HCT116 (cell line): Measurements from ENCODE around the gene TERT. TPM values are rescaled to one million over a fixed set of nuclear protein-coding genes. Genes with fewer than 3 reads are reported as not detected.

ENCODE experiments used
- ATAC-seq: fragments of 200-7000 bp; cut with Tn5 transposase; 2 replicates; pipeline ENCODE4 v1.9.1; 2020; ENCODE audit warnings: mild to moderate bottlenecking, moderate library complexity
- BruUV-seq: library from RNA; stranded (reverse); fragments of 400-500 nt; replicated peaks from 2 replicates; lab custom pipeline; 2021; lab: Mats Ljungman, UMichigan
- CTCF ChIA-PET: fragments of 300-600 bp; sonication (Branson Sonifier 250); formaldehyde crosslinking; loops from one replicate; lab custom pipeline; 2021; ENCODE audit warnings: antibody characterized with exemption; lab: Charles Lee
- POLR2A ChIA-PET: fragments of 300-600, 350-600 bp; sonication (Branson Sonifier 250); formaldehyde crosslinking; loops from one replicate; lab custom pipeline; 2021; ENCODE audit warnings: antibody characterized with exemption; lab: Charles Lee
- RAD21 ChIA-PET, 2 experiments: fragments of 300-600 bp; sonication (Branson Sonifier 250); formaldehyde crosslinking; loops; one replicate each; lab custom pipeline; 2023; ENCODE audit warnings: low total read pairs in 2 of 2; ENCODE audit not compliant: uncharacterized antibody in 2 of 2, unreplicated experiment in 2 of 2, low non-redundant PET in 1 of 2; lab: Charles Lee
- DNase-seq: peaks from one replicate; pipeline ENCODE4 v3.0.0-alpha.2; 2010; ENCODE audit warnings: low read depth, low spot score
- H2AFZ ChIP-seq: fragments of 200-600 bp; shearing (Covaris generic), sonication (generic); 2 replicates; pipeline ENCODE4 v1.6.1; 2017; ENCODE audit warnings: low read depth, mixed run types, mixed read lengths, antibody characterized with exemption, low read length; ENCODE audit not compliant: poor library complexity, severe bottlenecking
- H3K27ac ChIP-seq: 2 replicates; pipeline ENCODE4 v1.5.1; 2012; ENCODE audit warnings: low read depth, low read length
- H3K27me3 ChIP-seq: fragments of 200-600 bp; sonication (generic); 2 replicates; pipeline ENCODE4 v1.6.1; 2016; ENCODE audit warnings: mixed run types, low read length, mixed read lengths; ENCODE audit not compliant: insufficient read depth
- H3K36me3 ChIP-seq, 2 experiments: fragments of 200-500 bp in 1 of 2; fragments of 200-600 bp in 1 of 2; sonication (Bioruptor generic) in 1 of 2; sonication (generic) in 1 of 2; 2 replicates each; pipeline versions ENCODE4 v1.5.1 to v1.6.1; 2014 to 2016; ENCODE audit warnings: low read length in 2 of 2, inconsistent platforms in 1 of 2, mixed read lengths in 1 of 2, mixed run types in 1 of 2; ENCODE audit not compliant: insufficient read depth in 2 of 2, control insufficient read depth in 1 of 2
- H3K4me1 ChIP-seq, 2 experiments: fragments of 200-600 bp in 1 of 2; sonication (generic) in 1 of 2; 2 replicates each; pipeline versions ENCODE4 v1.5.1 to v1.6.1; 2012 to 2017; ENCODE audit warnings: low read length in 2 of 2, inconsistent platforms in 1 of 2, mild to moderate bottlenecking in 1 of 2, mixed read lengths in 1 of 2, mixed run types in 1 of 2, moderate library complexity in 1 of 2; ENCODE audit not compliant: insufficient read depth in 2 of 2, control insufficient read depth in 1 of 2
- H3K4me2 ChIP-seq: fragments of 200-600 bp; sonication (generic); 2 replicates; pipeline ENCODE4 v1.6.1; 2017; ENCODE audit warnings: mixed run types, low read length, mixed read lengths
- H3K4me3 ChIP-seq, 2 experiments: fragments of 200-600 bp in 1 of 2; sonication (generic) in 1 of 2; replicated peaks in 1 of 2; 2 replicates each; pipeline ENCODE4 v1.5.1; 2011 to 2016; ENCODE audit warnings: low read length in 2 of 2, control low read depth in 1 of 2, low read depth in 1 of 2, mild to moderate bottlenecking in 1 of 2, mixed read lengths in 1 of 2, mixed run types in 1 of 2
- H3K79me2 ChIP-seq: fragments of 200-600 bp; sonication (generic); 2 replicates; pipeline ENCODE4 v1.6.1; 2017; ENCODE audit warnings: mild to moderate bottlenecking, mixed run types, low read length, moderate library complexity, mixed read lengths; ENCODE audit not compliant: insufficient read depth
- H3K9ac ChIP-seq: fragments of 200-600 bp; sonication (generic); 2 replicates; pipeline ENCODE4 v1.6.1; 2016; ENCODE audit warnings: low read length, mixed read lengths
- H3K9me2 ChIP-seq: fragments of 200-600 bp; sonication (generic), shearing (Covaris generic); 2 replicates; pipeline ENCODE4 v1.6.1; 2017; ENCODE audit warnings: mixed run types, mild to moderate bottlenecking, moderate library complexity; ENCODE audit not compliant: insufficient read depth
- H3K9me3 ChIP-seq, 2 experiments: fragments of 200-500 bp in 1 of 2; fragments of 200-600 bp in 1 of 2; sonication (Bioruptor generic) in 1 of 2; sonication (generic) in 1 of 2; 2 replicates each; pipeline ENCODE4 v1.6.1; 2014 to 2017; ENCODE audit warnings: low read length in 2 of 2, mixed read lengths in 2 of 2, inconsistent platforms in 1 of 2, low read depth in 1 of 2, mild to moderate bottlenecking in 1 of 2, mixed run types in 1 of 2, moderate library complexity in 1 of 2; ENCODE audit not compliant: control insufficient read depth in 1 of 2, insufficient read depth in 1 of 2
- H4K20me1 ChIP-seq: fragments of 200-600 bp; sonication (generic), shearing (Covaris generic); 2 replicates; pipeline ENCODE4 v1.6.1; 2017; ENCODE audit warnings: mixed run types, mild to moderate bottlenecking, moderate library complexity; ENCODE audit not compliant: insufficient read depth
- ATF3 ChIP-seq: IDR thresholded peaks from 2 replicates; pipeline ENCODE4 v1.6.1; 2012
- CBX3 ChIP-seq: IDR thresholded peaks from 2 replicates; pipeline ENCODE4 v1.6.1; 2012; ENCODE audit warnings: low read depth
- EGR1 ChIP-seq: IDR thresholded peaks from 2 replicates; pipeline ENCODE4 v1.6.1; 2012; ENCODE audit warnings: low read depth
- ELF1 ChIP-seq: IDR thresholded peaks from 2 replicates; pipeline ENCODE4 v1.6.1; 2012; ENCODE audit warnings: low read depth, borderline replicate concordance
- EZH2 ChIP-seq: fragments of 200-600 bp; sonication (generic); IDR thresholded peaks from 2 replicates; pipeline ENCODE4 v1.6.1; 2017; ENCODE audit warnings: antibody characterized with exemption, mixed run types
- EZH2phosphoT487 ChIP-seq: fragments of 200-600 bp; IDR thresholded peaks from 2 replicates; pipeline ENCODE4 v1.6.1; 2018; ENCODE audit warnings: antibody characterized with exemption, borderline replicate concordance
- FOSL1 ChIP-seq: IDR thresholded peaks from 2 replicates; pipeline ENCODE4 v1.6.1; 2012; ENCODE audit warnings: low read depth
- JUND ChIP-seq: IDR thresholded peaks from 2 replicates; pipeline ENCODE4 v1.6.1; 2012
- POLR2AphosphoS5 ChIP-seq: IDR thresholded peaks from 2 replicates; pipeline ENCODE4 v1.6.1; 2011; ENCODE audit warnings: mild to moderate bottlenecking, low read depth, low read length, moderate library complexity
- RAD21 ChIP-seq: IDR thresholded peaks from 2 replicates; pipeline ENCODE4 v1.6.1; 2012; ENCODE audit warnings: low read depth, mild to moderate bottlenecking
- SP1 ChIP-seq: IDR thresholded peaks from 2 replicates; pipeline ENCODE4 v1.6.1; 2012; ENCODE audit warnings: low read depth
- TCF7L2 ChIP-seq: IDR thresholded peaks from 2 replicates; pipeline ENCODE4 v1.7.0; 2011; ENCODE audit warnings: borderline replicate concordance, inconsistent platforms; ENCODE audit not compliant: insufficient read depth, insufficient read length; ENCODE audit errors: extremely low read depth
- ZFX ChIP-seq: fragments of 450-650 bp; IDR thresholded peaks from 2 replicates; pipeline ENCODE4 v1.6.1; 2017
- ZNF274 ChIP-seq: fragments of 200-500 bp; sonication (Bioruptor generic); IDR thresholded peaks from 2 replicates; pipeline ENCODE4 v1.6.1; 2014; ENCODE audit warnings: mild to moderate bottlenecking, low read depth, low read length, inconsistent platforms
- intact Hi-C: fragments of 100-400 bp; cut with micrococcal nuclease; formaldehyde crosslinking; loops from 2 replicates; pipeline ENCODE4 v1.10.0; 2022
- total RNA-seq: library from RNA; stranded (reverse); gene quantifications from one replicate; pipeline ENCODE4 v1.2.1, GENCODE V29; 2021; ENCODE audit not compliant: unreplicated experiment
- TF ChIP-seq, protein P1 (sequence below): IDR thresholded peaks from 2 replicates; pipeline ENCODE4 v1.6.1; 2011; ENCODE audit warnings: mild to moderate bottlenecking, low read length, moderate library complexity; ENCODE audit not compliant: insufficient replicate concordance; ENCODE audit errors: extremely low read depth
- TF ChIP-seq, protein P2 (sequence below): IDR thresholded peaks from 2 replicates; pipeline ENCODE4 v1.6.1; 2012
- TF ChIP-seq, protein P3 (sequence below), 3 experiments: fragments of 200-600 bp in 1 of 3; sonication (generic) in 1 of 3; IDR thresholded peaks in 2 of 3; conservative IDR thresholded peaks in 1 of 3; 2 replicates each; pipeline ENCODE4 v1.5.1; 2012 to 2017; ENCODE audit warnings: low read depth in 2 of 3, low read length in 2 of 3, antibody characterized with exemption in 1 of 3, borderline replicate concordance in 1 of 3, control low read depth in 1 of 3, mild to moderate bottlenecking in 1 of 3, mixed read lengths in 1 of 3, mixed run types in 1 of 3, moderate library complexity in 1 of 3; ENCODE audit not compliant: insufficient read depth in 1 of 3

Gene TERT
- total RNA-seq, 1 experiment from 2014 or later: 6.9 TPM

DNA sequence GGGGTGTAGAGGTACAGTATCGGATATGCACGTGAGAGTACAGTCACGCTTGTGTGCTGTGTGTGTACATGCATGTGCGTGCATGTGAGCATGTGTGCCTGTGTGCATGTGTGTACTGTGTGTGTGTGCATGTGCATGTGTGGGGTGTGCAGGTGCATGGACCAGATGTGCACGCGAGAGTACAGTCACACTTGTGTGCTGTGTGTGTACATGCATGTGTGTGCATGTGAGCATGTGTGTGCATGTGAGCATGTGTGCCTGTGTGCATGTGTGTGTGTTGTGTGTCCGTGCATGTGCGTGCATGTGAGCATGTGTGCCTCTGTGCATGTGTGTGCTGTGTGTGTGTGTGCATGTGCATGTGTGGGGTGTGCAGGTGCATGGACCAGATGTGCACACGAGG is 83.2 kb downstream of the TERT start:
- no peak overlapping the region for H3K27ac ChIP-seq
- H3K4me3 ChIP-seq: no peak overlapping the region
- ChIA-PET POLR2A (no interaction called here), CTCF (no interaction called here), RAD21 (no interaction called here)
- no peaks in the 10 kb centered on the region for H4K20me1 ChIP-seq
- H3K4me1 ChIP-seq: no peaks in the 10 kb centered on the region
- no peak overlapping the region for H3K4me2 ChIP-seq
- H3K79me2 ChIP-seq: no peaks in the 10 kb centered on the region
- no peak for TF ChIP-seq RAD21
- TF ChIP-seq TCF7L2: no peak
- no peak for TF ChIP-seq ZNF274
- no peak for TF ChIP-seq FOSL1
- no peak for TF ChIP-seq EGR1
- no peak overlapping the region for H3K9ac ChIP-seq
- no peaks in the 10 kb centered on the region for H3K9me2 ChIP-seq
- ATAC-seq (no peak), DNase-seq (no peak)
- H3K36me3 ChIP-seq: no peaks in the 10 kb centered on the region
- no TSS peak for BruUV-seq
- H3K9me3 ChIP-seq: no peaks in the 10 kb centered on the region; a peak in 1 of 4 replicates
- no peaks in the 10 kb centered on the region for H3K27me3 ChIP-seq
- intact Hi-C loops: no loop called here
- H2AFZ ChIP-seq: no peak overlapping the region

DNA sequence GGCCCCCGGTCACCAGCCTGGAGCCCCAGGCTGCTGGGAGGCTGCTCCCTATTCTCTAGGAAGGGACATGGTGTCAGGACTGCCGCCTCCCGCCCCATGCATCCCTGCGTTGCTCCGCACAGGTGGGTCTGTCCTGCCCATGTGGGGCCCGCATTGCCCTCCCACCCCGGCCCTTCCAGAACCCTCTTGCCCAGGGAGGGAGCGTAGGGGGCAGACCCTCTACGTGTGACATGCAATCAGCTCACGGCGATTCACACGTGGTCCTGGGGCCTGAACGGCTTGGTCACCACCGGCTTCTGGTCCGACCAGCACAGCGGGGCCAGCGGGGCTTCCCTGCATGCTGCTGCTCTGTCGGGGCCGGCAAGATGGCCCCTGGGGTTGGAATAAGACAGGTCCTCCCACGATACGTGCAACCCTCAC is 84.0 kb downstream of the TERT start:
- Histone ChIP-seq H3K4me3 (no peak overlapping the region), H3K79me2 (no peaks in the 10 kb centered on the region), H3K4me2 (no peak overlapping the region), H4K20me1 (no peaks in the 10 kb centered on the region), H3K4me1 (no peaks in the 10 kb centered on the region), H3K9ac (no peak overlapping the region), H3K9me2 (no peaks in the 10 kb centered on the region), H3K27me3 (no peaks in the 10 kb centered on the region), H3K27ac (no peak overlapping the region), H2AFZ (no peak overlapping the region), H3K9me3 (no peaks in the 10 kb centered on the region; a peak in 1 of 4 replicates), H3K36me3 (no peaks in the 10 kb centered on the region)
- POLR2A ChIA-PET: no interaction called here
- BruUV-seq: no TSS peak
- no peak for DNase-seq
- intact Hi-C loops: no loop called here
- ATAC-seq: no peak
- CTCF ChIA-PET: no interaction called here
- RAD21 ChIA-PET: no interaction called here
- no peak for TF ChIP-seq ZNF274
- TF ChIP-seq CBX3: no peak
- no peak for TF ChIP-seq EZH2phosphoT487
- no peak for TF ChIP-seq ATF3
- TF ChIP-seq, protein P1, sequence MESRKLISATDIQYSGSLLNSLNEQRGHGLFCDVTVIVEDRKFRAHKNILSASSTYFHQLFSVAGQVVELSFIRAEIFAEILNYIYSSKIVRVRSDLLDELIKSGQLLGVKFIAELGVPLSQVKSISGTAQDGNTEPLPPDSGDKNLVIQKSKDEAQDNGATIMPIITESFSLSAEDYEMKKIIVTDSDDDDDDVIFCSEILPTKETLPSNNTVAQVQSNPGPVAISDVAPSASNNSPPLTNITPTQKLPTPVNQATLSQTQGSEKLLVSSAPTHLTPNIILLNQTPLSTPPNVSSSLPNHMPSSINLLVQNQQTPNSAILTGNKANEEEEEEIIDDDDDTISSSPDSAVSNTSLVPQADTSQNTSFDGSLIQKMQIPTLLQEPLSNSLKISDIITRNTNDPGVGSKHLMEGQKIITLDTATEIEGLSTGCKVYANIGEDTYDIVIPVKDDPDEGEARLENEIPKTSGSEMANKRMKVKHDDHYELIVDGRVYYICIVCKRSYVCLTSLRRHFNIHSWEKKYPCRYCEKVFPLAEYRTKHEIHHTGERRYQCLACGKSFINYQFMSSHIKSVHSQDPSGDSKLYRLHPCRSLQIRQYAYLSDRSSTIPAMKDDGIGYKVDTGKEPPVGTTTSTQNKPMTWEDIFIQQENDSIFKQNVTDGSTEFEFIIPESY: no peak
- TF ChIP-seq JUND: no peak
- no peak for TF ChIP-seq POLR2AphosphoS5
- no peak for TF ChIP-seq EZH2
- TF ChIP-seq, protein P2, sequence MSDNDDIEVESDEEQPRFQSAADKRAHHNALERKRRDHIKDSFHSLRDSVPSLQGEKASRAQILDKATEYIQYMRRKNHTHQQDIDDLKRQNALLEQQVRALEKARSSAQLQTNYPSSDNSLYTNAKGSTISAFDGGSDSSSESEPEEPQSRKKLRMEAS: no peak
- no peak for TF ChIP-seq ELF1
- no peak for TF ChIP-seq FOSL1
- TF ChIP-seq SP1: no peak
- TF ChIP-seq, protein P3, sequence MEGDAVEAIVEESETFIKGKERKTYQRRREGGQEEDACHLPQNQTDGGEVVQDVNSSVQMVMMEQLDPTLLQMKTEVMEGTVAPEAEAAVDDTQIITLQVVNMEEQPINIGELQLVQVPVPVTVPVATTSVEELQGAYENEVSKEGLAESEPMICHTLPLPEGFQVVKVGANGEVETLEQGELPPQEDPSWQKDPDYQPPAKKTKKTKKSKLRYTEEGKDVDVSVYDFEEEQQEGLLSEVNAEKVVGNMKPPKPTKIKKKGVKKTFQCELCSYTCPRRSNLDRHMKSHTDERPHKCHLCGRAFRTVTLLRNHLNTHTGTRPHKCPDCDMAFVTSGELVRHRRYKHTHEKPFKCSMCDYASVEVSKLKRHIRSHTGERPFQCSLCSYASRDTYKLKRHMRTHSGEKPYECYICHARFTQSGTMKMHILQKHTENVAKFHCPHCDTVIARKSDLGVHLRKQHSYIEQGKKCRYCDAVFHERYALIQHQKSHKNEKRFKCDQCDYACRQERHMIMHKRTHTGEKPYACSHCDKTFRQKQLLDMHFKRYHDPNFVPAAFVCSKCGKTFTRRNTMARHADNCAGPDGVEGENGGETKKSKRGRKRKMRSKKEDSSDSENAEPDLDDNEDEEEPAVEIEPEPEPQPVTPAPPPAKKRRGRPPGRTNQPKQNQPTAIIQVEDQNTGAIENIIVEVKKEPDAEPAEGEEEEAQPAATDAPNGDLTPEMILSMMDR (IDR thresholded peaks at IDR 0.05 in 2 of 3, conservative IDR thresholded peaks at IDR 0.05 in 1 of 3; ENCODE audit: borderline replicate concordance in 1 of 3, insufficient read depth in 1 of 3, low read depth in 2 of 3, low read length in 2 of 3): no peak
- no peak for TF ChIP-seq ZFX
